HepG2 (cell line): Measurements from ENCODE around the gene ABAT. TPM values are rescaled to one million over a fixed set of nuclear protein-coding genes. Genes with fewer than 3 reads are reported as not detected.

Experiments
- ATAC-seq: fragments of 200-7000 bp; cut with Tn5 transposase; 3 replicates; pipeline ENCODE4 v1.9.1; 2020; ENCODE audit warnings: mild to moderate bottlenecking, moderate library complexity
- BruUV-seq: library from RNA; stranded (reverse); fragments of 400-500 nt; replicated peaks from 2 replicates; lab custom pipeline; 2021; lab: Mats Ljungman, UMichigan
- CTCF ChIA-PET: fragments of 300-600 bp; formaldehyde crosslinking; extraction: SDS; loops from one replicate; lab custom pipeline; 2021; ENCODE audit warnings: low total read pairs, inconsistent platforms, low intra/inter-chr PET ratio; lab: Yijun Ruan, JAX
- POLR2A ChIA-PET: fragments of 350-600 bp; sonication (Branson Sonifier 250); formaldehyde crosslinking; loops from one replicate; lab custom pipeline; 2020; ENCODE audit warnings: antibody characterized with exemption, inconsistent platforms; lab: Yijun Ruan, JAX
- DNase-seq: peaks from one replicate; pipeline ENCODE4 v3.0.0-alpha.2; 2015; ENCODE audit warnings: low spot score
- FAIRE-seq: peaks from 3 replicates; lab custom pipeline; 2011; peaks lifted over from hg19 to GRCh38; lab: Jason Lieb, UNC
- H2AFZ ChIP-seq: one replicate; pipeline ENCODE4 v1.6.1; 2011; ENCODE audit warnings: low read length, inconsistent platforms
- H3K27ac ChIP-seq: fragments of 300-600 bp; 3 replicates; pipeline ENCODE4 v1.8.0; 2011; ENCODE audit warnings: mixed run types, mild to moderate bottlenecking, mixed read lengths, low read length, inconsistent platforms; ENCODE audit not compliant: insufficient read depth; ENCODE audit errors: extremely low read length
- H3K27me3 ChIP-seq, 2 experiments: fragments of 200-600 bp in 1 of 2; 2 replicates in 1 of 2; 3 replicates in 1 of 2; pipeline versions ENCODE4 v1.6.0 to v1.8.0; 2011; ENCODE audit warnings: low read length in 2 of 2, mild to moderate bottlenecking in 2 of 2, moderate library complexity in 2 of 2, inconsistent platforms in 1 of 2; ENCODE audit not compliant: insufficient read depth in 2 of 2, control insufficient read depth in 1 of 2
- H3K36me3 ChIP-seq, 2 experiments: fragments of 200-600 bp in 1 of 2; replicated peaks in 1 of 2; 2 replicates in 1 of 2; 3 replicates in 1 of 2; pipeline versions ENCODE4 v1.5.1 to v1.8.0; 2011; ENCODE audit warnings: low read length in 2 of 2, inconsistent platforms in 1 of 2; ENCODE audit not compliant: insufficient read depth in 2 of 2, control insufficient read depth in 1 of 2
- H3K4me1 ChIP-seq: 2 replicates; pipeline ENCODE4 v1.5.1; 2012; ENCODE audit warnings: low read length, inconsistent platforms; ENCODE audit not compliant: insufficient read depth
- H3K4me2 ChIP-seq: 2 replicates; pipeline ENCODE4 v1.6.0; 2011; ENCODE audit warnings: low read depth, low read length, inconsistent platforms
- H3K4me3 ChIP-seq, 3 experiments: fragments of 200-600 bp in 1 of 3; sonication (generic), shearing (Covaris generic) in 1 of 3; replicated peaks in 1 of 3; 2 replicates each; pipeline ENCODE4 v1.5.1; 2011 to 2016; ENCODE audit warnings: low read length in 3 of 3, inconsistent platforms in 2 of 3, low read depth in 2 of 3, mild to moderate bottlenecking in 2 of 3, control low read depth in 1 of 3, mixed read lengths in 1 of 3; ENCODE audit not compliant: insufficient read depth in 1 of 3
- H3K79me2 ChIP-seq: one replicate; pipeline ENCODE4 v1.6.1; 2011; ENCODE audit warnings: low read length, inconsistent platforms; ENCODE audit not compliant: insufficient read depth
- H3K9ac ChIP-seq: 2 replicates; pipeline ENCODE4 v1.6.0; 2011; ENCODE audit warnings: mild to moderate bottlenecking, low read depth, low read length, inconsistent platforms; ENCODE audit not compliant: insufficient read depth
- H3K9me3 ChIP-seq: 2 replicates; pipeline ENCODE4 v1.5.1; 2012; ENCODE audit warnings: mild to moderate bottlenecking, low read length
- H4K20me1 ChIP-seq: 2 replicates; pipeline ENCODE4 v1.6.0; 2011; ENCODE audit warnings: inconsistent platforms, mild to moderate bottlenecking, low read length, moderate library complexity; ENCODE audit not compliant: insufficient read depth
- REPIN1 ChIP-seq: sonication (generic); formaldehyde crosslinking; IDR thresholded peaks from 2 replicates; pipeline ENCODE4 v1.8.0; 2022; ENCODE audit warnings: missing genetic modification reagents, low read depth, mild to moderate bottlenecking, borderline replicate concordance
- WGBS: methylation state at CpG from one replicate; pipeline ENCODE4 v1.1.6; 2017; ENCODE audit warnings: low lambda C conversion rate; 5-methylcytosine and 5-hydroxymethylcytosine counted together
- in situ Hi-C: cut with HindIII; loops from 2 replicates; pipeline ENCODE4 v1.10.0; 2017; ENCODE audit warnings: low pct_unique_long_range_greater_than_20kb; ENCODE audit not compliant: extremely low pct_ligation_motif_present
- intact Hi-C: fragments of 100-400 bp; cut with micrococcal nuclease; formaldehyde crosslinking; loops from one replicate; pipeline ENCODE4 v1.10.0; 2022; ENCODE audit not compliant: unreplicated experiment
- polyA plus RNA-seq, 8 experiments: library from polyadenylated mRNA; depleted of rRNA in 3 of 8; stranded (reverse) in 7 of 8; unstranded in 1 of 8; fragments of >200 nt; fragmentation: Illumina TruSeq in 4 of 8; extraction: Trizol in 4 of 8; gene quantifications; 2 replicates each; pipeline versions ENCODE4 v1.2.1 to v1.2.3, GENCODE V29; 2011 to 2016; ENCODE audit warnings: low read depth in 4 of 8, missing spikeins in 1 of 8, mixed read lengths in 1 of 8; ENCODE audit not compliant: insufficient read depth in 1 of 8
- total RNA-seq, 5 experiments: library from RNA; depleted of rRNA; stranded (reverse); fragments of >200 nt; fragmentation: Illumina TruSeq; extraction: Trizol; gene quantifications; 2 replicates each; pipeline ENCODE4 v1.2.3, GENCODE V29; 2016; ENCODE audit warnings: low read depth in 1 of 5
- TF ChIP-seq, protein P1 (sequence below), 2 experiments: fragments of 450-650 bp in 1 of 2; sonication (generic) in 1 of 2; formaldehyde crosslinking in 1 of 2; IDR thresholded peaks; 2 replicates each; pipeline versions ENCODE4 v1.6.1 to v1.8.0; 2016 to 2022; ENCODE audit warnings: antibody characterized with exemption in 1 of 2, mild to moderate bottlenecking in 1 of 2, missing genetic modification reagents in 1 of 2

ABAT gene
- total and polyA plus RNA-seq, 2 of the 13 experiments (the other 11 are each of a cell fraction or from before 2014, with no cell fraction given) = 47.6 to 97.3 TPM

DNA sequence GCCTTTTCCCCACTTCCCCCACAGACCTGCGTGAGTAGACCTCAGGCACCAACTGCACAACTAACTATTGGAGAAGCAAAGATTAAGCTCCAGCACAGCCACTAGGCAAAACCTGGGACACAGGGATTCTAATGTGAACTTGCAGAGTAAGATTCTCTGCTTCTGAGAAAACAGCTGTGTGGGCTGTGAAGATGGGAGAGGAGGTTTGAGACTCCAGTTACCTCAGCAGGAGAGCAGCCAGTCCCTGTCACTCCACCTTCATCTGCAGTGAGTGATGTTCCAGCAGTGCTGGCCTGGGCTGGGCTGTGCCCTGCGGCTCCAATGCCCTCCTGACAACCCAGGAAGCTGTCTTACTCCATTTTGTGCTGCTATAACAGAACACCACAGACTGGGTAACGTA is 18.0 kb upstream of the ABAT start:
- DNase-seq (no peak), FAIRE-seq (no peak), ATAC-seq (no peak)
- Histone ChIP-seq H3K9ac (no peak overlapping the region), H3K79me2 (no peaks in the 10 kb centered on the region), H3K4me1 (no peaks in the 10 kb centered on the region), H3K4me2 (no peak overlapping the region), H3K27me3 (peaks cover 0 to 2% of the 10 kb centered on the region in 2 experiments; a peak in 2 of 5 replicates), H4K20me1 (no peaks in the 10 kb centered on the region), H3K9me3 (no peaks in the 10 kb centered on the region), H2AFZ (no peak overlapping the region), H3K4me3 (no peak overlapping the region), H3K36me3 (no peaks in the 10 kb centered on the region), H3K27ac (no peak overlapping the region)
- no TSS peak for BruUV-seq
- POLR2A ChIA-PET = interaction anchor here (1.0 kb wide), 1 partner anchor 140 kb away, joined by 3 read pairs; no protein-coding TSS in a partner anchor
- in situ Hi-C loops (loop anchor here (5.0 to 25.0 kb wide), 3 partner anchors 89 to 231 kb away; partner anchors contain the start of genes LITAFD, PMM2 and TMEM186), intact Hi-C loops (no loop called here)
- CTCF ChIA-PET = interaction anchor here (1.7 to 8.1 kb wide), 3 partner anchors 20 to 87 kb away, joined by 6 to 154 read pairs (median 7); no protein-coding TSS in a partner anchor
- 27% methylated on average over 3 of the region's 3 CpGs for WGBS
- no peak for TF ChIP-seq REPIN1
- TF ChIP-seq, protein P1, sequence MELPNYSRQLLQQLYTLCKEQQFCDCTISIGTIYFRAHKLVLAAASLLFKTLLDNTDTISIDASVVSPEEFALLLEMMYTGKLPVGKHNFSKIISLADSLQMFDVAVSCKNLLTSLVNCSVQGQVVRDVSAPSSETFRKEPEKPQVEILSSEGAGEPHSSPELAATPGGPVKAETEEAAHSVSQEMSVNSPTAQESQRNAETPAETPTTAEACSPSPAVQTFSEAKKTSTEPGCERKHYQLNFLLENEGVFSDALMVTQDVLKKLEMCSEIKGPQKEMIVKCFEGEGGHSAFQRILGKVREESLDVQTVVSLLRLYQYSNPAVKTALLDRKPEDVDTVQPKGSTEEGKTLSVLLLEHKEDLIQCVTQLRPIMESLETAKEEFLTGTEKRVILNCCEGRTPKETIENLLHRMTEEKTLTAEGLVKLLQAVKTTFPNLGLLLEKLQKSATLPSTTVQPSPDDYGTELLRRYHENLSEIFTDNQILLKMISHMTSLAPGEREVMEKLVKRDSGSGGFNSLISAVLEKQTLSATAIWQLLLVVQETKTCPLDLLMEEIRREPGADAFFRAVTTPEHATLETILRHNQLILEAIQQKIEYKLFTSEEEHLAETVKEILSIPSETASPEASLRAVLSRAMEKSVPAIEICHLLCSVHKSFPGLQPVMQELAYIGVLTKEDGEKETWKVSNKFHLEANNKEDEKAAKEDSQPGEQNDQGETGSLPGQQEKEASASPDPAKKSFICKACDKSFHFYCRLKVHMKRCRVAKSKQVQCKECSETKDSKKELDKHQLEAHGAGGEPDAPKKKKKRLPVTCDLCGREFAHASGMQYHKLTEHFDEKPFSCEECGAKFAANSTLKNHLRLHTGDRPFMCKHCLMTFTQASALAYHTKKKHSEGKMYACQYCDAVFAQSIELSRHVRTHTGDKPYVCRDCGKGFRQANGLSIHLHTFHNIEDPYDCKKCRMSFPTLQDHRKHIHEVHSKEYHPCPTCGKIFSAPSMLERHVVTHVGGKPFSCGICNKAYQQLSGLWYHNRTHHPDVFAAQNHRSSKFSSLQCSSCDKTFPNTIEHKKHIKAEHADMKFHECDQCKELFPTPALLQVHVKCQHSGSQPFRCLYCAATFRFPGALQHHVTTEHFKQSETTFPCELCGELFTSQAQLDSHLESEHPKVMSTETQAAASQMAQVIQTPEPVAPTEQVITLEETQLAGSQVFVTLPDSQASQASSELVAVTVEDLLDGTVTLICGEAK (IDR thresholded peaks at IDR 0.05) = no peak
- TF ChIP-seq, protein P1 (CRISPR knock-in tag; IDR thresholded peaks at IDR 0.05) = 0 out of 2 replicates have a peak, but pooled peaks have one; percentile 1
- TF ChIP-seq, all 625 proteins: peak for 1
